UCSD-AML1 (cell line): ENCODE results near the gene POLR3F.
"Not testable (repeated sequence)": the region's sequence is repeated elsewhere in the genome, so short reads cannot be mapped to it uniquely, and the experiment has no call there.

Experiments used
- DNase-seq: peaks from one replicate; lab custom pipeline; 2025; ENCODE audit not compliant: unreplicated experiment; lab: John Stamatoyannopoulos, UW

The POLR3F gene

DNA sequence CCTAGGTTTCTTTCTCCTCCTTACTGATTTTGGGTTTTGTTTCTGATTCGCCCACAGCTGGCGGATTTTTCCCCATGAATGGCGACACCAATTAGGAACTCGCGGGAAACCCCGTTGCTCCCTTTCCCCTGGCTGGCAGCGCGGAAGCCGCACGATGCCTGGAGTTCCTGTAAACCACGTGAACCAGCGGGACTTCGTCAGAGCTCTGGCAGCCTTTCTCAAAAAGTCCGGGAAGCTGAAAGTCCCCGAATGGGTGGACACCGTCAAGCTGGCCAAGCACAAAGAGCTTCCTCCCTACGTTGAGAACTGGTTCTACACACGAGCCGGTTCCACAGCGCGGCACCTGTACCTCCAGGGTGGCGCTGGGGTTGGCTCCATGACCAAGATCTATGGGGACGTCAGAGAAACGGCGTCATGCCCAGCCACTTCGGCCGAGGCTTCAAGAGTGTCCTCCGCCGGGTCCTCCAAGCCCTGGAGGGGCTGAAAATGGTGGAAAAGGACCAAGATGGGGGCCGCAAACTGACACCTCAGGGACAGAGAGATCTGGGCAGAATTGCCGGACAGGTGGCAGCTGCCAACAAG is 37.4 kb downstream of the POLR3F start:
- DNase-seq, result no peak

DNA sequence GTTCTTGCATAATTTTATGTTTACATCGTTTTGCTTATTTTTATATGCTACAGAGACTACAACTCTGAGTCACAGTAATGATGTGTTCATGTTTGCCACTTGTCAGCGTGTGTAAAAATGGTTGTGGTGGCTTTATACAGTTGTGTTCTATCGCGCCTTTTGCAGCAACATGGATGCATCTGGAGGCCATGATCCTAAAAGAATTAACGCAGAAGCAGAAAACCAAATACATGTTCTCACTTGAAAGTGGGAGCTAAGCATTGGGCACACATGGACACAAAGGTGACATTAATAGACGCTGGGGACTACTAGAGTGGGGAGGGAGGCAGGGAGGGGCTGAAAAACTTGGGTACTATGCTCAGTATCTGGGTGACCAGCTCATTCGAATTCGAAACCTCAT is 39.6 kb downstream of the POLR3F start:
- DNase-seq, result no peak

DNA sequence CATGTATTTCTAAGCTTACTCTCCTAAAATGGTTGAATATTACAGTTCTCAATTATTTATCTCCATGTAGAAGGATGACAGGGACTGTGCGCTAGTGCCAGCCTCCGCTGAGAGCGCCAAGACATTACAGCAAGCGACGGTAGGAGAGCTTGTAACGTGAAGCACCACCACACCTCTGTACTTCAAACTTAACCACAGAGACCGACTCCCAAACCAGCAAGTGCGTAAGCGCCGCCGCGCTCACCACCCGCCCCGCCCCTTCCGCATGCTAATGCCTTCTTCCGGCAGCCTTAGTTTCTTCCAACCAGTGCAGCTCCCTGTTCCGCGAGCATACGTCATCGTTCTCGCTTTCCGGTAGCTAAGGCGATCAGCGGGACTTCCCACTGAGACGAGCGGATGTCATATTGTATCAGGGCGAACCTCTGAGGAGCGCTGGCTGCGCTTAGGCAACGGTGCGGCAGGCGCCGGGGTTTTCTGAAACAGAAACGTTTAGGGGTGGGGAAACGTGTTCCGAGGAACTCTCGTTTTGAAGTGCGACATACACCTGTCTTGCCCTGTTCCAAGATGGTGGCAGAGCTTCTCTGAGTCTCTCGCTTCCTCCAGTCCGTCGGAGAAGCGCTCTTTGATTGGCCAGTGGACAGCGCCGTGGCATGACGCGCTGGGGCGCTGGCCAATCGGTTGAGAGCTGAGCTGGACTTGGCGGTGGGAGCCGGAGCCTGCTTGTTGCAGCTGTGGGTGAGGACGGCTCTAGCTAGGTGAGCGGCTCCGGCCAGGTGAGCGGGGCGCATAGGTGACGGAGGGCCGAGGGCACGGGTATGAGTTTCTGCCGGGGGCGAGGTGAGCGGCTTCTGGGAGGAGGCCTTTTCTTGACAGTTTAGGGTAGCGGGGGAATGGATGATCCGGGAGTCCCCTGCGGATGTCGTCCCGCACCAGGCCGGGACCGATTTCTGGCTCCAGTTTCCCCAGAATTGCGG is 40.3 kb downstream of the POLR3F start, which contains the start of gene SEC23B:
TSS of gene SEC23B (plus strand) at position 723 of the 974 bp plus-strand sequence. CDS start 2,896 bp downstream, outside the sequence.
- DNase-seq, result peak; percentile 95

DNA sequence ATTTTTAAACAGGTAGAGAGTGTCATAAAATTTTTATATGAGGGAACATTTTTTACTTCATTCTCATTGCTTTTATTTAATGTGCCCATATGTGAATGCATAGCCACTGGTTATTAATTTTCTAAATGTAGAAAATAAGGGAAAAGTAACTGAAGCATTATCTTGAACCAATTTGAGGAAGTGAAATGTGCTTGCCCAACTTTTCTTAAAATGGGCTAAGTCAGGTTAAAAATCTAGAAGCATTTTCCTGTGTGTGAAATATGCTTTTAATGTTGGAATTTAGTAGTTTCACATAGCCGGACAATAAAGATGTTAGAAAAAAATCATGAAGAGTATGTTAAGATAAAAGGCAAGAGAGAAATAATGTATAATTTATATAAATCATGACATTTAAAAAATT is 44.4 kb downstream of the POLR3F start:
- DNase-seq, result no peak

DNA sequence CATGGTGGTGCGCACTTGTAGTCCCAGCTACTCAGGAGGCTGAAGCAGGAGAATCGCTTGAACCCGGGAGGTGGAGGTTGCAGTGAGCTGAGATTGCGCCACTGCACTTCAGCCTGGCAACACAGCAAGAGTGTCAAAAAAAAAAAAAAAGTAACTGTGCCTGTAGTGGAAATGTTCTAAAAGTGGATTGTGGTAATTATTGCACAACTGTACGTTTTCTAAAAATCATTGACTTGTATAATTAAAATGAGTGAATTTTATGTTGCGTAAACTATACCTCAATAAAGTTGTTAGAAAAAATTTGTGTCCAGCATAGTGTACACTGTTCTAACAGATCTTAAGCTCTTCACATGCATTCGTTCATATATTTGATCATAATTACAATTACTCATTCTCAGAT is 46.0 kb downstream of the POLR3F start:
- DNase-seq, result no peak

DNA sequence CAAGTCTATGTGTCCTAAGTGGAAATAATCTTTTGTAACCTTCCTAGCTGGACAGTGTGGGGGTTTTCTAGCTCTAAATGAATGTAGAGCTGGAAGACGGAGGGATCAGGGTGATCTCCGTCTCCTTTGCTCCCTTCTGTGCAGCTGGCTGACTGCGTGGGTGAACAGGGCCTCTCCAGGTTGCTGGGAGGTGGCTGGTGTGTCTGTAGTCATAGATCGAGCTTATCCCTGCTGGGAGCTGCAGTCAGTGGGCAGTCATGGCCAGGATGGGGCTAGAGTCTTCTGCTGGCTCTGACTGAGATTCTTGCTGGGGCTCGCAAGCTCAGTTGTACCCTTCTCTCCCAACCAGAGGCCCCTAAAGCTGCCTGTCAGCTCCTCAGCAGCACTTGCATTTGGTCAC is 46.9 kb downstream of the POLR3F start:
- no peak for DNase-seq

DNA sequence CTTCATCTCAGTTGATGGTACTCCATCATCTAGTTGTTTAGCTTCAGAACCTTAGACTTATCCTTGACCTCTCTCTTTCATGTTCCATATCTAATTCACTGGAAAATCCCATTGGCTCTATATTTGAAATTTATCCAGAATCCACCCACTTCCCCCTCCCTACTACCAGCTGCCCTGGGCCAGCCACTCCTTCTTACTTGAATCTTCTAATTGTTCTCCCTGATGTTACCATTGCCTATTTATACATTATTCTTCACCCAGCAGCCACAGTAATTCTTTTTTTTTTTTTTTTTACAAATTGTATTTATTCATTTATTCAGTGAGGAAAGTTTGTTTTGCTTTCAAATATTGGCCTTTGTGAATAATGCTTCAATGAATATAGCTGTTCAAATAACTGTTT is 48.8 kb downstream of the POLR3F start:
- DNase-seq, result no peak

DNA sequence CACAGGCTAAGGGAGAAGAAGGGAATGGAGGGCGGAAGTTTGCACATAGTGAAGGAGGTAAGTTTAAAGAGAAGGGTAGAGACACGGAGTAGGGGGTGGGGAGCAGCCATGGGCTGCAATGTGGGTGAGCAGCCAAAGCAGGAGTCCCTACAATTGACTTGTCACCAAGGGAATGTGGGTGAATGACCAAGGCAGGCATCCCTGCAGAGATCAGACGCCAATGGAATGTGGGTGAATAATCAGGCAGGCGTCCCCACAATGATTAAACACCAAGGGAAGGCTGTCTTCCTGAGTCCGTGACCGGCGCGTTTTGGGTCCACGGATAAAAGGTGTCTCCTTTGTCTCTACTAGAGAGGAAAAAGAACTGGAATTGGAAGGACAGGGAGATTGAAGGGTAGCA is 54.9 kb downstream of the POLR3F start:
- DNase-seq, result not testable (repeated sequence)

DNA sequence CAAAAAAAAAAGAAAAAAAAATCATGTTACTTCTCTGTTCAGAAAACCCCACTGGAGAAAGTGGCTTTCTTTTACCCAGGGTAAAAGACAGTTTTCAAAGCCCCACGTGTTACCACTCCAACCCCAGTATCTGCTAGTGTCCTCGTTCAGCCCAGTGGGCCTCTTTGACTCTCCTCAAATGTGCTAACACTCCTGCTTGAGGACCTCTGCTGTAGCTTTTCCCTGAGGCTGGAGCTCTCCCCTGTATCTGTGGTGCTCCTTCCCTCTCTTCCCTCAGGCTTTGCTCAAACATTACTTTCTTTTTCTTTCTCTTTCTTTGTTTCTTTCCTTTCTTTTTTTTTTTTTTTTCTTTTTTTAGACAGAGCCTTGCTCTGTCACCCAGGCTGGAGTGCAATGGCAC is 55.9 kb downstream of the POLR3F start:
- no peak for DNase-seq

DNA sequence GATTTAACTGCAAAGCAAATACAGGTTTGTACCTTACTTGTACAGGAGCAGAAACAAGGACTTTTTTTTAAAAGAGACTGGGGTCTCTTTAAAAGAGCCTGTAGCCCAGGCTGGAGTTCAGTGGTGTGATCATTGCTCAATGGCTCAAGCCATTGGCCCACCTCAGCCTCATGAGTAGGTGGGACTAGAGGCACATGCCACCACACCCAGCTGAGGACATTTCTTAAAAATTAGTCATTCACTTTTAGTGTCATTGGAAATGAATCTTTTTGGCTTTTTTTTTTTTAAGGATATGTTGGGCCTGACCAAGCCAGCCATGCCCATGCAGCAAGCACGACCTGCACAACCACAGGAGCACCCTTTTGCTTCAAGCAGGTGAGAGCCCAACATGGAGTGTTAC is 57.5 kb downstream of the POLR3F start:
- DNase-seq, result no peak

DNA sequence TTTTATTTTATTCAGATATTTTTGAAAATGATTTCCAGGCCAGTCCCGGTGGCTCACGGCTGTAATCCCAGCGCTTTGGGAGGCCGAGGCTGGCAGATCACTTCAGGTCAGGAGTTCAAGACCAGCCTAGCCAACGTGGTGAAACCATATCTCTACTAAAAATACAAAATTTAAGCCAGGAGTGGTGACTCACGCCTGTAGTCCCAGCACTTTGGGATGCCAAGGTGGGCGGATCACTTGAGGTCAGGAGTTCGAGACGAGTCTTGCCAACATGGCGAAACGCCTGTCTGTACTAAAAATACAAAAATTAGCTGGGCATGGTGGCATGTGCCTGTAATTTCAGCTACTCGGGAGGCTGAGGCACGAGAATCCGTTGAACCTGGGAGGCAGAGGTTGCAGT is 59.6 kb downstream of the POLR3F start:
- DNase-seq, result not testable (repeated sequence)

DNA sequence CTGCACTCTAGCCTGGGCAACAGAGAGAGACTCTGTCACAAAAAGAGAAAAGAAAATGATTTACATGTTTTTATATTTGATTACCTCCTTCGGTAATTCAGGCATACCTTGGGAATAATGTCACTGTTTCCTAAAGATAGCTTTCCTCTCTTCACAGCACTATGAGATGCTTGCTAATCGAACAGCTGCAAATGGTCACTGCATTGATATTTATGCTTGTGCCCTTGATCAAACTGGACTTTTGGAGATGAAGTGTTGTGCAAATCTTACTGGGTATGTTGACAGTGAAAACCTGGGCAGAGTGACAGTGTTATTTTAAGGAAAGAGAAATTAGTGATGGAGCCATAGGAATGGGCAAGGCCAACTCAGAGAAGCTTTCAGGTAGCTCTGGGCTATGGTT is 60.1 kb downstream of the POLR3F start:
- no peak for DNase-seq

DNA sequence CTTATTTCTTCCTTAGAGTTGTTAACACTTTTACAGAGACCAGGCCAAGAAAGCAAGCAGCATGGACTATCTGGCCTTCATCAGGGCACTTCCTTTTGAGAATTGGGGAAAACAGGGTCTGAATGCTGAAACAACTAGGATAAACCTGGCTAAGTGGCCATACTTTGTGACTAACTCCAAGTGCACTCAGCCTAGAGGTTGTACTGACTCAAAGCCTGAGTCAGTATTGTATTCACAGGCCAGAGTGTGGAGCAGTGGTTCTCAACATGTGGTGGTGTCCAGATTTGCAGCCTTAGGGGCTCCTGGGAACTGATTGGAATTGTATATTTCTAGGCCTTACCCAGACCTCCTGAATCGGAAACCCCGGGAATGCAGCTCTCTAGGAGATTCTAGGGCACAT is 60.6 kb downstream of the POLR3F start:
- no peak for DNase-seq

DNA sequence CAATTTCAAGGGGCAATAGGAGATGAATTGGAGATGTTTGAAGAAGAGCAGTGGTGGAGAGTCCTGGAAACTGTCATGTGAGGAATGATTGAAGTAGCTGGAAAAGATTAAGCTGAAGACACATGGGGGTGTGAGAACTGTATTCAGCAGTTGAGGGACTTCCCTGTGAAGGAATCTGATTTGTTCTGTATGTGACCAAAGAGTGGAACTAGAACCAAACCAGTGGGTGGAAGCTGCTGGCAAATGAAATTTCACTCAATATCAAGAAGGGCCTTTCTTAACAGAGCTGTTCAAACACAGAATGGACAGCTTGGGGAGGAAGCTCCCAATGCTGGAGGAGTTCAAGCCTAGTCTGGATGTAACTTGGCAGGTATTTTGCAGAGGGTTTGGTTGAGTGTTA is 61.9 kb downstream of the POLR3F start:
- no peak for DNase-seq

DNA sequence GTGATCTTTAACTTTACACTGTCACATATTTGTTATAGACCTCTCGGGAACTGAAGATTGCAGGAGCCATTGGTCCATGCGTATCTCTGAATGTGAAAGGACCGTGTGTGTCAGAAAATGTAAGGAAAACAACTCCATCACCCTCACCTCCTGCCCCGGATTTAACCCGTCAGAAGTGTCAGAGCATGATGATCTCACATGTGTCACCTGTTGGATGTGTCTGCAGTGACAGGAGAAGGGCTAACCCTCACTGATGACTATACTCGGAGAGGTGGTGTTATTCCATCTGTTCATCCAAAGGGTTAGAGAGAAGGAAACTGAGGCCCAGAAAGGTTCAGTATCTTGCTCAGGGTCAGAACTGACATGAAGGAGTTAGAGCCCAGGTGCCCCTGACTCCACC is 65.4 kb downstream of the POLR3F start:
- no peak for DNase-seq

DNA sequence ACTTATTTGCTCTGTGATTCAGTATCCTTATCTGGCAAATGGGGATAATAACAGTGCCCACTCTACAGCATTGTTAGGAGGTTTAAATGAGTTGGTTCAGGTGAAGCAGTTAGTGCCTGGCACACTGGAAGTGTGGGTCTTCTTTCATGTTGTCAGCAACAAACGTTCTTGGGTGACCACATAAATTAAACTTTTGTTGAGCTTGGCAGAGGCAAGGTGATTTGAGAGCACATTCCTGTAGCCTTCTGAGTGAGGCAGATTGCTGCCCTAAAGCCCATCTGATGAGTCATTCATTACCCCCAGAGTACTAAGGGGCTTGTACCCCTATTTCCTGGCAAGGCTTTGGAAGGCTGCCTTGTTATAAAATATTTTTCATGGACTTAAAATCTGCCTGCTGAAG is 66.3 kb downstream of the POLR3F start:
- no peak for DNase-seq

DNA sequence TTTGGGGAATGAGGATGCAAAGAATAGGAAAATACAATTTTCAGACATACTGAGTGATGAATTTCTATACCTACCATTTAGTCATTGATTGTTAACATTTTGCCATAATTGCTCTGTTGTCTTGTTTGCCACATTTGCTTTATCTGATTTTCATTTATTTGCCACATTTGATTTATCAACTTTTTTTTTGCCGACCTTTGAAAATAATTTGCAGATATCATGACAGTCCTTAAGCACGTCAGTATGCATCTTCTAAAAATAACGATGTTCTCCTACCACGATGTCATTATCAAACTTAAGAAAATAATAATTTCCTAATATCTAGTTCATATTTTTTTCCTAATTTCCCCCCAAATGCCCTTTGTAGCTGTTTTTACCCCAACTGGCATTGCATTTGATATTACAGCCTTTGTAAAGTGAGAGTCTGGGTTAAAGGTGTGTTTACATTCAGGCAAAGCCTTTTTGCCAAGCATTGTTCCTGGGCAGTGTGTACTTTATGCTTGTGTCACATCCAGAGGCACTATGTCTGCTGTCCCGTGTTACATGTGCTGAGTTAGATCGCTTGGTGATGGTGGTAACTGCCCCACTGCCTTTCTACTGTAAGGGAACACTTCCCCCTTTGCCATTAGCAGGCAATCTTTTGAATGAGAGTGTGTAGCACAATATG is 66.9 kb downstream of the POLR3F start:
- no peak for DNase-seq
